Naive thymus-derived CD8-positive, alpha-beta T cell (primary cell): ENCODE data around the gene SIRT2. TPM values are rescaled to one million over a fixed set of nuclear protein-coding genes. Genes with fewer than 3 reads are reported as not detected.

ENCODE experiments used
- ATAC-seq, 2 donors: fragments of 150-1000 bp; cut with Tn5 transposase in 1 of 2; sonication (Bioruptor Pico), chemical (Tn5 transposase) in 1 of 2; 1 replicate in 1 of 2; 2 replicates in 1 of 2; pipeline ENCODE4 v1.10.0; 2021; ENCODE audit warnings: mild to moderate bottlenecking in 2 of 2, moderate library complexity in 2 of 2
- POLR2A ChIA-PET: fragments of 350-600 bp; sonication (Branson Sonifier 250); formaldehyde crosslinking; loops from one replicate; lab custom pipeline; 2021; ENCODE audit warnings: antibody characterized with exemption; lab: Charles Lee
- DNase-seq, 10 donors: peaks; one replicate each; pipeline versions ENCODE4 v3.0.0 to v3.0.0-alpha.2; 2020 to 2022
- H3K27ac Mint-ChIP-seq, 10 donors: one replicate each; pipeline ENCODE4 v1.8.0; 2020 to 2022; ENCODE audit warnings: mild to moderate bottlenecking in 10 of 10, mixed read lengths in 10 of 10, moderate library complexity in 4 of 10, inconsistent platforms in 1 of 10
- H3K27me3 Mint-ChIP-seq, 5 donors: one replicate each; pipeline ENCODE4 v1.8.0; 2021 to 2022; ENCODE audit warnings: mixed read lengths in 5 of 5
- H3K36me3 Mint-ChIP-seq, 3 donors: one replicate each; pipeline ENCODE4 v1.8.0; 2020 to 2022; ENCODE audit warnings: mixed read lengths in 3 of 3, mild to moderate bottlenecking in 2 of 3, inconsistent platforms in 1 of 3
- H3K4me1 Mint-ChIP-seq, 4 donors: one replicate each; pipeline ENCODE4 v1.8.0; 2021 to 2022; ENCODE audit warnings: mixed read lengths in 4 of 4
- H3K4me3 Mint-ChIP-seq, 10 donors: one replicate each; pipeline ENCODE4 v1.8.0; 2020 to 2022; ENCODE audit warnings: mild to moderate bottlenecking in 10 of 10, mixed read lengths in 10 of 10, moderate library complexity in 6 of 10, inconsistent platforms in 1 of 10
- H3K9me3 Mint-ChIP-seq, 9 donors: one replicate each; pipeline ENCODE4 v1.8.0; 2020 to 2022; ENCODE audit warnings: mixed read lengths in 9 of 9, mild to moderate bottlenecking in 3 of 9, inconsistent platforms in 1 of 9, moderate library complexity in 1 of 9
- polyA plus RNA-seq, 3 donors: library from polyadenylated mRNA; unstranded; fragments of 300-500 nt; fragmentation: Illumina TruSeq; gene quantifications; one replicate each; pipeline ENCODE4 v1.2.3, GENCODE V29; 2021
- total RNA-seq, 8 experiments: library from RNA in 2 of 8; stranded (reverse) in 2 of 8; gene quantifications; one replicate each; pipeline ENCODE4 v1.2.3 and lab custom pipeline; 2021 to 2026

SIRT2 gene
- total and polyA plus RNA-seq, 5 experiments from 2014 or later = 28.2 to 50.7 (median 46.0) TPM

DNA sequence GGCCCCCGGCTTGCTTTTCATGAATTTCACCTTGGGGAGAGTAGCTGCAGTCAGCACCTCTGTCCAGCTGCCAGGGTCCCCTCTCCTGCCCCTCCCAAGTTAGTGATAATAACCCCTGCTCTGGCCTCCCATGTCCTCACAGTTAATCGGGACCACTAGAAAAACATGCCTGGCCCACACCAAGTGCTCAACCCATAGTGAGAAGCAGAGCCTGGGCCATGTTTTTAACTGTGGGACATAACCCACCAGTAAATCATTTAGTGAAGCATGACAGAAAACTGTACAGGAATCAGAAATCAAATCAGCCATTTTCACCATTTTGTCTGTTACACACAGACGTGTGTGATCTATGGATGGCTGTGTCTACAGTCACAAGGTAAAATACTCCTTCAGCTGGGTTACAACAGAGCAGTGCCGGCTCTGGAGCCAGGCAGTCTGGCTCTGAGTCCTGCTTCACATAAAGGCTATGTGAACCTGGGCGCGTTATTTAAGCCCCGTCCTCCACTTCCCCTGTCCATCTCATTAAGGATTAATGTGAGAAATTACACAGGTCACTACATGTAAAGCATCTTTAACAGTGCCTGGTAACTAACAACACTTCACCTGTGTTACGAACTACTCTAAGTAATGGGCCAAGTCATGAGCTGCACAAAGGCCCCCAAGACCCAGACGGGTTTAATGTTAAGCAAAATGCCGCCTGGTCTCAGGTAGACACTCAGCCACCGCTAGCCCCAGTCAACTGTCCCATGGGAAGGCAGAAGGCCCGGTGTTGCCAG lies 60.2 kb downstream of the SIRT2 start:
- ATAC-seq = no peak
- H3K27me3 Mint-ChIP-seq = peaks cover 0 to 5% (median 0%) of the 10 kb centered on the region in 5 donors
- POLR2A ChIA-PET = interaction anchor here (0.6 to 4.0 kb wide), 3 partner anchors 10 to 36 kb away, joined by 3 to 26 read pairs (median 6); no protein-coding TSS in a partner anchor
- H3K4me1 Mint-ChIP-seq = peaks cover 25 to 55% (median 54%) of the 10 kb centered on the region in 4 donors
- DNase-seq = no peak
- peaks cover 5 to 88% (median 42%) of the 10 kb centered on the region in 3 donors for H3K36me3 Mint-ChIP-seq
- H3K9me3 Mint-ChIP-seq = peaks cover 0 to 4% (median 0%) of the 10 kb centered on the region in 9 donors
- H3K27ac Mint-ChIP-seq = peak overlapping the region in 7 of 10 donors; percentile 22 to 92 (median 52)
- no peak overlapping the region for H3K4me3 Mint-ChIP-seq

DNA sequence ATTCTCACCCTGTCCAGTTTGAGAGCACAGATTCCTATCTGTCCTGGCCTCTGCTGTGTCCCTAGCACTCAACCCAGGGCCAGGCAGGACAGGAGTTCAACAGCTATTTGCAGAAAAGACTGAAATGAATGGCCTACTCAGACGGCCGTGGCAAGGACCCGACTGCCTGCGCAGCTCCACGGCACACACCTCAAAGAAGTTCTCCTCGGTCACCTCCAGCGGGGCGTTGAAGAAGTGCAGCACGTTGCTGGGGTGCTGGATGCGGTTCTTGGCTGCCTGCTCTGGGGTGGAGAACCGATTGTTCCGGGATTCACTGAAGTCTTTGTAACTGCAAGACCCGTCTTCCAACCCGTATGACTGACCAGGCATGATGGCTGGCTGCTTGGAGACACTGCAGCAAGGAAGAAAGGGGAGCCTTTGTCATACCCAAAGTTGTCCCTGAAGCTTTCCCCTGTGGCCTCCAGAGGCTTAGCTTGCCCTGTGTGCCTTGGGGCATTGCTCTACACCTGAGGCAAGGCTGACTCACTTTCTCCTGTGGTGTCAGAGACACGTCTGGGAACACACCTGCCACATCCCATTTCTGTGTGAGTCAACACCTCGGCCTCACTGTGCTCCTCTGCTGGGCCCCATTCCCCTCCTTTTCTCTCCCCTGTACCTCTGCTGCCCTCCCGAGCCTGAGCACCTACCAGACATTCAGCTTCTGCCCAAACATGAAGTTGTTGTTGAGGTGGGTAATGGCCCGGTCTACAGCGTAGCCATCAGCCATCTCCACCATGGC lies 61.0 kb downstream of the SIRT2 start:
- H3K4me1 Mint-ChIP-seq = peaks cover 23 to 49% (median 46%) of the 10 kb centered on the region in 4 donors
- peaks cover 5 to 80% (median 35%) of the 10 kb centered on the region in 3 donors for H3K36me3 Mint-ChIP-seq
- H3K9me3 Mint-ChIP-seq = peaks cover 0 to 4% (median 0%) of the 10 kb centered on the region in 9 donors
- H3K27me3 Mint-ChIP-seq = peaks cover 0 to 5% (median 0%) of the 10 kb centered on the region in 5 donors
- peak overlapping the region in 7 of 10 donors; percentile 20 to 92 (median 56) for H3K27ac Mint-ChIP-seq
- no peak for DNase-seq
- H3K4me3 Mint-ChIP-seq = no peak overlapping the region
- ATAC-seq = no peak
- POLR2A ChIA-PET = interaction anchor here (0.6 to 4.0 kb wide), 5 partner anchors 11 to 34 kb away, joined by 3 to 26 read pairs (median 4); no protein-coding TSS in a partner anchor

DNA sequence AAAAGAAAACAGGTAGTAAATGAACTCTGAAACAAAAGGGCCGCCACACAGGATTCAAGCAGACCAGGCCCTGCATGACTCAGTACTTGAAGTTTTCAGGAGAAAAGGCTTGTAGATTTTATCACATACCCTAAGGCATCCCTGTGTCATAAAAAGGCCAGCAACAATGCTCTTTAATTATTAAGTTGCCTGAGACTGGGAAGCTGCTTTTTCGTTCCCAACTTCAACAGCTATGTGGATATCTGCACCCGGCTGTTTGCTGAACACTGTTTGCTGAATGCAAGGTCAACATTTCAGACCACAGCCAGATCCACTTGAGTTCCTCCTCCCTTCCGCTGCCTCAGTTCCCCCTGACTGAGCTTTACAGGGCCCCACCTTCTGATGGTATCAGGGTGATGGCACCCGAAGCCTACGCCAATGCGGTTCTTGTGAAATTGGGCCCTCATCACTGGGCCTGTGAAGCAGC lies 61.7 kb downstream of the SIRT2 start:
- ATAC-seq (no peak), DNase-seq (no peak)
- Mint-ChIP-seq H3K36me3 (peaks cover 5 to 73% (median 32%) of the 10 kb centered on the region in 3 donors), H3K27me3 (peaks cover 0 to 5% (median 0%) of the 10 kb centered on the region in 5 donors), H3K4me3 (peak overlapping the region in 1 of 10 donors; percentile 12), H3K27ac (peak overlapping the region in 2 of 10 donors; percentile 34 to 44), H3K4me1 (peaks cover 17 to 45% (median 41%) of the 10 kb centered on the region in 4 donors), H3K9me3 (peaks cover 0 to 4% (median 0%) of the 10 kb centered on the region in 9 donors)
- POLR2A ChIA-PET = interaction anchor here (0.6 to 4.0 kb wide), 4 partner anchors 11 to 32 kb away, joined by 3 to 26 read pairs (median 6); no protein-coding TSS in a partner anchor

GRCh38 chr19:38836983-38837626 lies 62.3 kb downstream of the SIRT2 start:
- POLR2A ChIA-PET = interaction anchor here (1.2 to 4.0 kb wide), 3 partner anchors 12 to 32 kb away, joined by 4 to 26 read pairs (median 7); no protein-coding TSS in a partner anchor
- Mint-ChIP-seq H3K4me1 (peaks cover 13 to 44% (median 38%) of the 10 kb centered on the region in 4 donors), H3K27me3 (peaks cover 0 to 3% (median 0%) of the 10 kb centered on the region in 5 donors), H3K9me3 (peaks cover 0 to 4% (median 0%) of the 10 kb centered on the region in 9 donors), H3K27ac (peak overlapping the region in 5 of 10 donors; percentile 18 to 69 (median 44)), H3K4me3 (peak overlapping the region in 1 of 10 donors; percentile 48), H3K36me3 (peaks cover 0 to 67% (median 31%) of the 10 kb centered on the region in 3 donors)
- no peak for ATAC-seq
- DNase-seq = no peak

DNA sequence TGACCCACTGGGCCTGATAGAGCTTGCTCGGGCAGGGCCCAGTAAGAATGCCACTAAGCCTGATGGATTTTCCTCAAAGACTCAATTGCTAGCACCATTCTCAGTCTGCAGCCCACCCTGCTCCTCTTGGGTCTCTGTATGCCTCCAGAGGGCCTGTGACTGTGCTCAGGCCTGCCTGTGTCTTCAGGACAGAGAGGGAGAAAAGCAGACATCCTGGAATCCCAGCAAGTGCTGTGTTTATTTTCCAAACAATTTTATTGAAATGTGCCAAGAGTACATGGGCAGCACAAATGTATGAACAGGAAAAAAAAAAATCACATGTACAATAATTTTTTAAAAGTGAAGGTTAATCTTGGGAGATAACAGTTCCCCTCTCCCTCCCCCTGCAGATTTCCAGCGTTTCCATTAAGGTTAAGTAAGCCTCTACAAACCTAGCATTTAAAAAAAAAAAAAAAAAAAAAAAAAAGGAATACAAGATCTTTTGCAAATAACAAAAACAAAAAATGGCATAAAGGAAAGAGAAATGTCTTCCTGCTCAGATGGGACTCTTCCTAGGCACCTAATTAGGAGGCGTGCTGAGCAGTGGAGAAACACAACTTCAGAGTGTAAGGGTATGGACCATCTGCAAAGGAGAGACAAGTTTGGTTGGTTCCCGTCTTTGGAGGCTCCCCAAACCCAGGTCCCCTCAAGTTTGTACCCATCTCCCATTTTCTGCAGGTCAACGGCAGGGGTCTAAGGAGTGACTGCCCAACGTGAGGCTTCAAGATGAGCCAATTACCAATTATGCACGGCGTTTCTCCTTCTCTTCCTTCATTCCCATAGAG lies 63.0 kb downstream of the SIRT2 start:
- Mint-ChIP-seq H3K36me3 (peaks cover 0 to 60% (median 26%) of the 10 kb centered on the region in 3 donors), H3K27ac (peak overlapping the region in 8 of 10 donors; percentile 18 to 73 (median 51)), H3K27me3 (no peaks in the 10 kb centered on the region), H3K9me3 (no peaks in the 10 kb centered on the region), H3K4me3 (peak overlapping the region in 1 of 10 donors; percentile 10), H3K4me1 (peaks cover 12 to 41% (median 38%) of the 10 kb centered on the region in 4 donors)
- ATAC-seq (no peak), DNase-seq (no peak)
- POLR2A ChIA-PET = interaction anchor here (0.9 to 1.8 kb wide), 4 partner anchors 13 to 40 kb away, joined by 3 to 7 read pairs (median 4); no protein-coding TSS in a partner anchor

DNA sequence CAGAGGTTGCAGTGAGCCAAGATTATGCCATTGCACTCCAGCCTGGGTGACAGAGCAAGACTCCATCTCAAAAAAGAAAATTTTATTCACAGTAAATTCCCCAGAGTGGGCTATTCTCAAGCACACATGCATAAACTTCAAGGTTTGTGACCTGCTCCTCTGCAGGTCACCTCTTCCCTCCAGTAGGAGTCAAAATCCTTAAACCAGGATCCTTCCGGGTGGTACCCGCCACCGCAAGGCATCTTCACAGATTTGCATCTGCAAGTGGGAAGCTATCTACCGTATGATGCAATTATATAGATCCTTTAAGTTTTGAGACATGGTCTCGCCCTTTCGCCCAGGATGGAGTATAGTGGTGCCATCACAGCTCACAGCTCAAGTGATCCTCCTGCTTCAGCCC lies 64.8 kb downstream of the SIRT2 start:
- Mint-ChIP-seq H3K27ac (peak overlapping the region in 2 of 10 donors; percentile 14 to 75), H3K27me3 (no peaks in the 10 kb centered on the region), H3K4me1 (peaks cover 15 to 42% (median 34%) of the 10 kb centered on the region in 4 donors), H3K4me3 (no peak overlapping the region), H3K9me3 (no peaks in the 10 kb centered on the region), H3K36me3 (peaks cover 0 to 51% (median 21%) of the 10 kb centered on the region in 3 donors)
- ATAC-seq = no peak
- POLR2A ChIA-PET = interaction anchor here (0.5 to 5.6 kb wide), 5 partner anchors 10 to 181 kb away, joined by 3 to 88 read pairs (median 3); partner anchors contain the start of genes HNRNPL and RINL
- no peak for DNase-seq

DNA sequence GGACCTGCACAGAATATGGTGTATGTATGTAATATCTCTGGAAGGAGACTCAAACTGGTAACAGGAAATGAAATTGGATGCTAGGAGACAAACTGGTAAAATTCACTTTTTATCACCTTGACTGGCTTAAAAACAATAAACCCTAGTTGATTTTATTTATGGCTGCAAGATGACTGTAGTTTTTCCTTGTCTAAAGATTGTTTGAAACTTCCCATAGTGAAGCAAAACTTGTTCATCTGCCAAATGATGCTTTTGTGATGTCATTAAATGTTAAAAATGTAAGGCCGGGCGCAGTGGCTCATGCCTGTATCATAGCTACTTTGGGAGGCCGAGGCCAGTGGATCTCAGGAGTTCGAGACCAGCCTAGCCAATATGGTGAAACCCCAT lies 65.3 kb downstream of the SIRT2 start:
- Mint-ChIP-seq H3K36me3 (peaks cover 0 to 49% (median 20%) of the 10 kb centered on the region in 3 donors), H3K9me3 (no peaks in the 10 kb centered on the region), H3K4me3 (no peak overlapping the region), H3K27me3 (no peaks in the 10 kb centered on the region), H3K27ac (peak overlapping the region in 6 of 10 donors; percentile 5 to 69 (median 25)), H3K4me1 (peaks cover 12 to 44% (median 31%) of the 10 kb centered on the region in 4 donors)
- ATAC-seq (no peak), DNase-seq (no peak)
- POLR2A ChIA-PET = interaction anchor here (0.8 to 5.6 kb wide), 5 partner anchors 8 to 16 kb away, joined by 3 to 88 read pairs (median 3); partner anchors contain the start of gene HNRNPL

- H3K4me1 Mint-ChIP-seq = peaks cover 8 to 41% (median 27%) of the 10 kb centered on the region in 4 donors
- ATAC-seq (no peak), DNase-seq (no peak)
- peak overlapping the region in 2 of 10 donors; percentile 25 to 71 for H3K27ac Mint-ChIP-seq
- H3K9me3 Mint-ChIP-seq = no peaks in the 10 kb centered on the region
- peak overlapping the region in 2 of 10 donors; percentile 30 to 43 for H3K4me3 Mint-ChIP-seq
- POLR2A ChIA-PET = interaction anchor here (0.6 to 5.6 kb wide), 4 partner anchors 9 to 37 kb away, joined by 3 to 88 read pairs (median 3); partner anchors contain the start of gene HNRNPL
- H3K36me3 Mint-ChIP-seq = peaks cover 0 to 47% (median 17%) of the 10 kb centered on the region in 3 donors
- no peaks in the 10 kb centered on the region for H3K27me3 Mint-ChIP-seq
These were observed 66.4 kb downstream of the SIRT2 start for GRCh38 chr19:38833092-38833425.

DNA sequence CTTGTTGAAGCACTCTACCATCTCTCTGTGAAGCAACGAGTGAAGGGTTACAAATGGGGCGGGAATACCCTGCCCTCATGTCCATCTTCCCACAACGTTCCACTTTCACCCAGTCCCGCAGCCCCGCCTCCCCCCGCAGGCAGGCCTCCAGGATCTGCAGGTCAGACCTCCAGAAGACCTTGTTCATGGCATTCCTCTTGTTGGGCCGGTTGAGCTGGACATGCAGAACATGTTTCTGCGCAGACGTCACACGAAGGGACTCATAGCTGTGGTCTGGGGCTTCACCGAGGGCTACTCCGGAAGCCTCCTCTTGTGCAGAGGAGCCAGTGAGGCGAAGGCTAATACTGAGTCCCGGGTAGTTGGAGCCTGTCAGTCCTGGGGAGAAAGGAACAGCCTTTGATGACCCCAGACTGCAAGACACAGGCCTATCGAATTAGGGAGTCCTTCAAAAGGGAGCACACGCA lies 68.2 kb downstream of the SIRT2 start:
- Mint-ChIP-seq H3K4me3 (peak overlapping the region; percentile 90 to 97 (median 94)), H3K9me3 (no peaks in the 10 kb centered on the region), H3K4me1 (peaks cover 9 to 53% (median 44%) of the 10 kb centered on the region in 4 donors), H3K36me3 (peaks cover 0 to 44% (median 12%) of the 10 kb centered on the region in 3 donors), H3K27ac (peak overlapping the region; percentile 87 to 99 (median 96)), H3K27me3 (no peaks in the 10 kb centered on the region)
- POLR2A ChIA-PET = interaction anchor here (0.6 to 5.6 kb wide), 14 partner anchors 9 to 574 kb away, joined by 3 to 88 read pairs (median 4); partner anchors contain the start of genes EIF3K, HNRNPL and RINL
- ATAC-seq (no peak), DNase-seq (peak in 1 of 10 donors; percentile 13)

DNA sequence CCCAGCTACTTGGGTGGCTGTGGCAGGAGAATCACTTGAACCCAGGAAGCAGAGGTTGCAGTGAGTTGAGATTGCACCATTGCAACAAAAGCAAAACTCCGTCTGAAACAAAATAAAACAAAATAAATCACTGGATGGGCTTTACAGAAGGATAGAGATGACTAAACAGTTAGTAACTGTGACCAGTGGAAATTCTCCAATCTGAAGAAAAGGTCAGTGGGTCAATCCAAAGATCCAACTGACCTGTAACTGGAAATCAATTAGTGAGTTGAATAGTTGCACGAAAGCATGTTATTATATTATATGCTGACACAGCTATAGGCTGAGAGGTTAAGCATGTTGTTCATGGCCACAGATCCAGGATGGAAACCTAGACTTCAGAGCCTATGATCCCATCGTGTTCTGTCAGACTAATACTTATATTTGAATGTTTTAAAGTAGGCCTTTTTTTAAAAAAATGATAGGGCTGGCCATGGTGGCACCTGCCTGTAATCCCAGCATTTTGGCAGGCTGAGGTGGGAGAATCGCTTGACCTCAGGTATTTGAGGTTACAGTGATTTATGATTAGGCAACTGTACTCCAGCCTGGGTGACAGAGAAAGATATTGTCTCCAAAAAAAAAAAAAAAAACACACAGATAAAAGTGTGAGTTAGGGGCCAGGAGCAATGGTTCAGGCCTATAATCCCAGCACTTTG lies 69.2 kb downstream of the SIRT2 start:
- Mint-ChIP-seq H3K27me3 (no peaks in the 10 kb centered on the region), H3K27ac (peak overlapping the region in 7 of 10 donors; percentile 87 to 99 (median 95)), H3K36me3 (peaks cover 0 to 38% (median 12%) of the 10 kb centered on the region in 3 donors), H3K4me3 (peak overlapping the region; percentile 90 to 97 (median 94)), H3K4me1 (peaks cover 9 to 59% (median 49%) of the 10 kb centered on the region in 4 donors), H3K9me3 (no peaks in the 10 kb centered on the region)
- DNase-seq = no peak
- no peak for ATAC-seq
- POLR2A ChIA-PET = interaction anchor here (0.6 to 5.6 kb wide), 7 partner anchors 13 to 1708 kb away, joined by 3 to 88 read pairs (median 5); partner anchors contain the start of genes HNRNPL and RINL
